Measurements from ENCODE around the gene LEAP2. TPM values are rescaled to one million over a fixed set of nuclear protein-coding genes. Genes with fewer than 3 reads are reported as not detected.

Gene LEAP2
- total and polyA plus RNA-seq, 2 donors (not counting 1 experiment from before 2014, with no cell fraction given) = 2.2 to 5.4 TPM

DNA sequence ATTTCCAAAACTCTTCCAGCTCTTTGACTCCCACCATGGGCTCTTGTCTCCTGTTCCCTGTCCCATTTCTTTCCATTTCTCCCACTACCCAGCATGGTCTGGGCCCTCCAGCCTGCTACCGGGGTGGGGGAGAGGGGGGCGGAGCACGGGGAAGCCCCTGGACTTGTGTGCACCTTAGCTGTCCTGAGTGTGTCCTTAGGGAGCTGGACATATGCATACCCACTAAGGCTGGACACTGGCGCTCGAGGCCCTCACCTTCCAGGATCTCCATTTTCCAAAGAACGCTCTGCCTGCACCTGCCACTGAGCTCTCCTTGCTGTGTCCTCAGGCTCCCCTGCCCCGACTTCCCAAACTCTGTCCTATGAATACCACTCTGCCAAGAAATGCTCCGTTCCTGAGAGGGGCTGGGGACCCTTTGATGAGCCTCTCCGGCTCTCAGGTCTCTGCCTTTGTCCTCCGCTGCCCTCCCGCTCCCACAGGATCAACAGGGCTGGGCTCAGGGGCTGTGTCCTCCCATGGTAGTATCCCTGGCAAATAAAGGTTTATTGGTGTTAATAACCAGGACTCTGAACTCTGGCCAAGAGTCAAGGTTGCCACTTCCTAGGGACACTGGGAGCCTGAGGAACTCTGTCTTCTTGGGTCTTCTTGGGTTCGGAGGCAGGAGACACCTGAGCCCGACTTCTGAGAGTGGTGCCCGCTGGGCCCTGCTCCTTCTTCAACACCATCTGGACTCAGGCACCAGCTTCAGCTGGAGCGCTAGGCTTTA is 42.2 kb upstream of the LEAP2 start:
- H3K27ac Mint-ChIP-seq = peak overlapping the region; percentile 37

More for the DNA sequence above, 42.2 kb upstream of the LEAP2 start:
- DNase-seq = no peak
- H3K9me3 ChIP-seq (ENCODE audit: control extremely low read depth in 1 of 3, control insufficient read depth in 2 of 3, insufficient read depth in 1 of 3, low read length in 2 of 3) = peaks cover 0 to 5% (median 0%) of the 10 kb centered on the region in 3 donors
- H3K9ac ChIP-seq (ENCODE audit: low read length) = peak overlapping the region; percentile 65
- Mint-ChIP-seq H3K4me3 (peak overlapping the region; percentile 83), H3K27me3 (peaks cover 20% of the 10 kb centered on the region), H3K9me3 (ENCODE audit: insufficient read depth) (no peaks in the 10 kb centered on the region), H3K4me1 (peaks cover 17% of the 10 kb centered on the region)
- peaks cover 0 to 44% (median 24%) of the 10 kb centered on the region in 4 experiments for H3K27me3 ChIP-seq (replicated peaks in 1 of 4; ENCODE audit: control extremely low read depth in 1 of 4, control insufficient read depth in 3 of 4, insufficient read depth in 4 of 4, low read length in 3 of 4)
- peak overlapping the region in 3 of 5 experiments; percentile 52 to 73 (median 62) for H3K4me3 ChIP-seq (ENCODE audit: control extremely low read depth in 1 of 5, extremely low read depth in 1 of 5, insufficient read depth in 1 of 5, low read depth in 2 of 5, low read length in 4 of 5)
- ATAC-seq (ENCODE audit: low read depth) = no peak
- TF ChIP-seq EZH2 (IDR thresholded peaks at IDR 0.05; ENCODE audit: borderline replicate concordance, insufficient read depth, low read depth, low read length, poor library complexity, severe bottlenecking) = no peak
- TF ChIP-seq, protein P1, sequence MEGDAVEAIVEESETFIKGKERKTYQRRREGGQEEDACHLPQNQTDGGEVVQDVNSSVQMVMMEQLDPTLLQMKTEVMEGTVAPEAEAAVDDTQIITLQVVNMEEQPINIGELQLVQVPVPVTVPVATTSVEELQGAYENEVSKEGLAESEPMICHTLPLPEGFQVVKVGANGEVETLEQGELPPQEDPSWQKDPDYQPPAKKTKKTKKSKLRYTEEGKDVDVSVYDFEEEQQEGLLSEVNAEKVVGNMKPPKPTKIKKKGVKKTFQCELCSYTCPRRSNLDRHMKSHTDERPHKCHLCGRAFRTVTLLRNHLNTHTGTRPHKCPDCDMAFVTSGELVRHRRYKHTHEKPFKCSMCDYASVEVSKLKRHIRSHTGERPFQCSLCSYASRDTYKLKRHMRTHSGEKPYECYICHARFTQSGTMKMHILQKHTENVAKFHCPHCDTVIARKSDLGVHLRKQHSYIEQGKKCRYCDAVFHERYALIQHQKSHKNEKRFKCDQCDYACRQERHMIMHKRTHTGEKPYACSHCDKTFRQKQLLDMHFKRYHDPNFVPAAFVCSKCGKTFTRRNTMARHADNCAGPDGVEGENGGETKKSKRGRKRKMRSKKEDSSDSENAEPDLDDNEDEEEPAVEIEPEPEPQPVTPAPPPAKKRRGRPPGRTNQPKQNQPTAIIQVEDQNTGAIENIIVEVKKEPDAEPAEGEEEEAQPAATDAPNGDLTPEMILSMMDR (IDR thresholded peaks at IDR 0.05) = no peak
- H3K36me3 ChIP-seq (replicated peaks in 1 of 2; ENCODE audit: control extremely low read depth in 1 of 2, control insufficient read depth in 1 of 2, extremely low read depth in 1 of 2, insufficient read depth in 2 of 2, low read length in 1 of 2) = no peaks in the 10 kb centered on the region
- no peaks in the 10 kb centered on the region for H3K79me2 ChIP-seq (ENCODE audit: control insufficient read depth, insufficient read depth, low read length)
- H2AFZ ChIP-seq (ENCODE audit: insufficient read depth, low read depth, low read length, poor library complexity, severe bottlenecking) = peak overlapping the region; percentile 89
- intact Hi-C loops (cut with micrococcal nuclease) = loop anchor here (5.0 kb wide), 1 partner anchor 516 kb away; no protein-coding TSS in a partner anchor
- H4K20me1 ChIP-seq (ENCODE audit: control insufficient read depth, insufficient read depth, low read length, poor library complexity, severe bottlenecking) = no peaks in the 10 kb centered on the region
- H3K4me1 ChIP-seq (ENCODE audit: control insufficient read depth in 2 of 2, insufficient read depth in 2 of 2, low read length in 2 of 2) = peaks cover 12 to 16% of the 10 kb centered on the region in 2 donors
- POLR2A ChIA-PET = interaction anchor here (1.3 kb wide), 1 partner anchor 9 kb away, joined by 3 read pairs; no protein-coding TSS in a partner anchor
- H3K27ac ChIP-seq (ENCODE audit: low read length in 2 of 2) = no peak overlapping the region
- 97% methylated on average over 11 of the region's 15 CpGs for WGBS (ENCODE audit: insufficient coverage)
- CTCF ChIA-PET = interaction anchor here (1.1 to 7.4 kb wide), 6 partner anchors 11 to 60 kb away, joined by 3 to 75 read pairs (median 9); partner anchors contain the start of genes GDF9 and UQCRQ
- peak overlapping the region; percentile 88 for H3K4me2 ChIP-seq (replicated peaks; ENCODE audit: low read depth, low read length, poor library complexity, severe bottlenecking)
